ENCODE measurements around the gene SCNN1B. TPM values are rescaled to one million over a fixed set of nuclear protein-coding genes. Genes with fewer than 3 reads are reported as not detected.
A peak's percentile ranks its signal among the peaks of the same experiment; 100 is the strongest.

Gene SCNN1B
- total RNA-seq, 1 donor from 2014 or later = 3.0 TPM

DNA sequence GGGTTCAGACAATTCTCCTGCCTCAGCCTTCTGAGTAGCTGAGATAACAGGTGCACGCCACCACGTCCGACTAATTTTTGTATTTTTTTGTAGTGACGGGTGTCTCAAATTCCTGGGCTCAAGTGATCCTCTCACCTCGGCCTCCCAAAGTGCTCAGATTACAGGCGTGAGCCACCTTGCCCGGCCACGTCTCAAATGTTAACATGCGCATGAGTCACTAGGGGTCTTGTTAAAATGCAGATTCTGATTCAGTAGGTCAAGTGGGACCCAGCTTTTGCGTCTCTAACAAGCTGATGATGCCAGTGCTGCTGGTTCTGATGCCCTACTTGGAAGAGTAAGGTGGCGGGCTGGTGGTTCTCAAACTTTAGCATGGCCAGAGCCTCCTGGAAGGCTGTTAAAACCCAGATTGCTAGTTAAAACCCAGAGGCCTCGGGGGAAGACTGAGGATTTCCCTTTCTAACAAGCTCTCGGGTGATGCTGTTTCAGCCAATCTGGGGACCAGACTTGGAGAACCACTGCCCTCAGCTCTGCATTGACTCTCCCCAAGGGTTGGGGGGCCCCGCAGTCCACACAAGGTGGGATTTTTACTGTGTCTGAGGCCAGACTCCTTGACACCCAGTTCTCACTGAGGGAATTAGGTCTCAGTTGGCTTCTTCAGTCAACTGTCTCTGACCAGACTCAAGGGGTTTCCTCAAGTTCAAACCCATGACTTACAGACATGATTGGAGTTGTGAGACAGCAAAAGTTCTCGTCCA, 17.9 kb downstream of the SCNN1B start:
- DNase-seq (ENCODE audit: low read depth in 2 of 2) = no peak

DNA sequence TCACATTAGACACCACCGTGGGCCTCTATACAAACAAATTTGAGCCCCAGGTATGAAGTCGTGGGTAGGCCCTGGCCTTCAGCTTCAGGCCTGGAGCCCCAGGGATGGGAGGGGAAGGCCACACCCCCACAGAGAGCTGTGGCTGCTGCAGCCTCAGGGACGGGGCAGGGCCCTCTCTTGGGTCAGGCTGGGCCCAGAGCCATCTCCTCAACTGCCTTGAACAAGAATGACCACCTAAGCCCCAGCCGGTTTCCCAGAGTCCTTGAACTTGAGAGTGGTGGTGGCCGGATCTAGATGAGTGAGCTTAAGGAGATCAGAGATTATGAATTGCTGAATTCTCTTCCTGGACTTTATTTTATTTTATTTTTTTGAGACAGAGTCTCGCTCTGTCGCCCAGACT, 18.6 kb downstream of the SCNN1B start:
- DNase-seq (ENCODE audit: low read depth in 2 of 2) = no peak

DNA sequence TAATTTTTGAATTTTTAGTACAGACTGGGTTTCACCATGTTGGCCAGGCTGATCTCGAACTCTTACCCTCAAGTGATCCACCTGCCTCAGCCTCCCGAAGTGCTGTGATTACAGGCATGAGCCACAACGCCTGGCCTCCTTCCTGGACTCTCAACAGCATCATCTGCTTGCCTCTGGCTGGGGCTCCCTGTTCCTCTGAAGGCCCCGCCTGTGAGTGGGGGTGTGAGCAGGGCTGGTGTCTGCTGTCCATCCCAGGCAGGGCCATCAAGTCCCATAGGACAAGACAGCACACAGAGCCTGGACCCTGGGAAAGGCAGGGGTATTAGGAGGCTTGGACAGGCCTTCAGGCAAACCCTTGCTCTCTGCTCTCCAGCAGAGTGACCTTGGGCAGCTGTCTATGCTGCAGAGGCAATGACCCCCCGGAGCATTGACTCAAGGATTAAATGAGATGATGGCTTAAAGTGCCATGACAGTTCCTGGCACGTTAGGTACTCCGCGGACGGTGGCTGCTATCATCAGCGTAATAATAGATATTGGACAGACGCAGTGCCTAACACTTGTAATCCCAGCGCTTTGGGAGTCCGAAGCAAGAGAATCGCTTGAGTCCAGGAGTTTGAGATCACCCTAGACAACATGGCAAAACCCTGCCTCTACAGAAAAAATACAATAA, 19.2 kb downstream of the SCNN1B start:
- DNase-seq (ENCODE audit: low read depth in 2 of 2) = no peak

DNA sequence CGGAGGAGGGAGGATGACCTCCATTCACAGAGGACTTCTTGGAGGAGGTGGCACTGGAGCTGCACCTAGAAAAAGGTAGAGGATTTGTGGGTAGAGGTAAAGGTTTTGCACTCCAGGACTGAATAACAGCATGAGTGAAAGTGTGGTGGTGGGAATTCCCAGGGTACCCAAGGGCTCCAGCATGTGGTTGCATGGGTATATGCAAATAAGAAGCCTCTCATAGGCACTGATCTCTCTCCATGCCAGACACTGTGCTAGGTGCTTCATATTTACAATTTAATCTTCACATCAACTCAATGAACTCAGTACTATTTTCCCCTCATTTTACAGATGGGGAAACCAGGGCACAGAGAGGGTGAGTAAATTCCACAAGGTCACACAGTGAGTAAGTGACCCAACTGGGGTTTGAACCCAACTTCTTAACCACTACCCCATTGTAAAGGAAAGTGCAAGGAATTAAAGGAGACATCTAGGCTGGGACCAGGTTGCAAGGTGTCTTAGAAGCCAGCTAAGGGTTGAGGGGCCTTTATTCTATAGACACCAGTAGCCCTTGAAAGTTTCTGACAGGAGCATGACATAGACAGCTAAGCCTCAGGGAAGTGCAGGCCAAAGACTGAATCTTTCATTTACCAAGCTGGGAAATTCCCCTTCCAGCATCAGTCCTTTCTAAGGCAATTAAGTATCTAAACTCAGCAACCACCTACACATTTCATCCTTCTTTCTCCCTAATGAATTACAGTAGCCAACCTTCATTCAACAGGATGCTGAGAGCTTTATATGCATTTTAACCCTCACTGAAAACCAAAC, 21.3 kb downstream of the SCNN1B start:
- no peak for DNase-seq (ENCODE audit: low read depth in 2 of 2)

DNA sequence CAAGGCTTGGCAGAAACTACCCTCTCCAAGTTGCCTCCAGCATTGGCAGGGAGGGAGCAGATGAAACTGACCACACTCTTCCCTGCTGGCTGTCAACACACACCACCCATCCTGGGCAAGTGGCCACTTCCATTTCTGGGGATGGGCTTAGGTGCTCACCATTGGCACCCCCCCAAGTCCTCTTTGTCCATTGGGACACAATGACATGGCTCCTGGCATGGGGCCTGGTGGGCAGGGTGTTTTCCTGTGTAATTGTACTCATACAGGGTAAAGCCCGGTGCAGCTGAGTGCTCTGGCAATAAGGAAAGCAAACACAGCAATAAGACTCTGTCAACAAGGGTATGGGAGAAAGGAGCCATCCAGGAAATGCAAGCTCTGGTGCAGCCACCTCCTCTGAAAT, 22.6 kb downstream of the SCNN1B start:
- DNase-seq (ENCODE audit: low read depth in 2 of 2) = peak; percentile 42 to 50

DNA sequence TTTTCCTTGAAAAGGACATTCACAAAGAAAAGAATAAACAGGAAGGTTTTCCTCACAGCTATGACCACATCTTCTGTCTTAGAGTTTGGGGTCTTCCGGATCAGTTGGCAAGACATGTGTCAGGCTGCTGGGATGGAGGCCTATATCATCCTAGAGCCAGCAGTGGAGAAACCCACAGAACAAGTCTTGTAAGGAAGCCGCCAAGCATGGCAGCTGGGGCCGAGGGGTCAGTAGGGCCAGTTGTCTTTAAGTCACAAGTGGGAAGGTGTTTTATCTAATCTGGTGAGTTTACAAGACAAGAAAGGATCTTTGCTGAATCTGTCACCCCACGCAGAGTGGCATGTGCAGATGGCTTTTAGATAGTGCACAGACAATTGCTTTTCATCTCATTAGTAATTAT, 25.7 kb downstream of the SCNN1B start:
- DNase-seq (ENCODE audit: low read depth in 2 of 2) = no peak

DNA sequence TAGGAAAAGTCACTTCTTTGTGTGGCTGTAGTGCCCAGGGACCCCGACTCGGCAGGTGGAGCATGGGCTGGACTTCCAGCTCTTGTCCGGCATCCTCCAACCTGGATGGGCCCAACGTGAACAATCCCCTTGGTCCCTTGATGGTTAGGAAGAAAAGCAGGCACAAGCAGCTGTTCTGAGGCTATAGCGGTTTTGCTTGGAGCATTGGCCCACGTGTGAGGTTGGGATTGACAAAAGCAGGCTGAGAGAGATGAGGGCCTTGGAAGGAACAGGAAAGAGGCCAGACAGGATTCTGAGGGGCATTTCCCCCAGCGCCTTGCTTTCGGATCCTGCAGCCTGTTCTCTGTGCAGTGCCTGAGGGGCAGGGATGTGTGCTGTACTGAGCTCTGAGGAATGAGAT, 28.1 kb downstream of the SCNN1B start:
- DNase-seq (ENCODE audit: low read depth in 2 of 2) = no peak

DNA sequence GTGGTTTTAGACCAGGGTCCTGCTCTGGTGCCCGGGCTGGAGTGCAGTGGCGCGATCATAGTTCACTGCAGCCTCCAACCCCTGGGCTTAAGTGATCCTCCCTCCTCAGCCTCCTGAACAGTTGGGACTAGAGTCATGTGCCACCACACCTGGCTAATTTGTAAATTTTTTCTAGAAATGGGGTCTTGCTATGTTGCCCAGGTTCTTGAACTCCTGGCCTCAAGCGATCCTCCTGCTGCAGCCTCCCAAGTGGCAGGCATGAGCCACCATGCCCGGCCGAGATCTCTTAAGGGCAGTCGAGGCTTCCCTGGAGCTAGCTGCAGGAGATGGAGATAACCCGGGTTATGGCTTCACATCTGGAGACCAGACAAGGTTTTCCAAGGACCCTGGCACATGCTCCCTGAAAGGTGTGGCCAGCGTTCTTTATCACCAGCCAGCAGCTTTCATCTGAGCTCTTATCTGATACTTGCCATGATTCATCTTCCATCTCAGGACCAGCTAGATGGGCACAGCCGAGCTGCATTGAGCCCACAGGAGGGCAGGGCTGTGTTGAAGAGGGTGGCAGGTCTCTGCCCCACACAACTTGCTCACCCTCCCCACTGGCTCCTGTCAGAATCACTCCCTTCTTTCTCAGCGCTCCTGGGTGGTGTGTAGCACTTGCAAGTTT, 28.6 kb downstream of the SCNN1B start:
- DNase-seq (ENCODE audit: low read depth in 2 of 2) = no peak

DNA sequence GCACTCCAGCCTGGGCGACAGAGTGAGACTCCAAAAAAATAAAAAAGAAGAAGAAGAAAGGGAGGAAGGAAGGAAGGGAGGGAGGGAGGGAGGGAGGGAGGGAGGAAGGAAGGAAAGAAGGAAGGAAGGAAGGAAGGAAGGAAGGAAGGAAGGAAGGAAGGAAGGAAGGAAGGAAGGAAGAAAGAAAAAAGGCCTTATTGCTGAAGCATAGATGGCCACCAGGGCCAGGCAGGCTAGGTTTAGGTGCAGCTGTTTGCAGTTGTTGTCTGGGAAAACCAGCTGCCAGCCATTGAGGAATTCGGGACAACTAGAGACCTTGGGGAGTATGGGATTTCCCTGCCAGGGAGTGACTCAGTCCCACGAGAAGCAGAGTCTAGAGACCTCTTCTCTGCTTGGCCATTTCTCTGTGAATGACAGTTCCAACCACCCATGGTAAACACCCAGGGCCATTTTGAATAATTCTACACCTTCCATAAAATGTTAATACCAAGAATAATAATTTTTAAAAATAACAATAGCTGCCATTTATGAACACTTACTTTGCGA, 31.0 kb downstream of the SCNN1B start:
- no peak for DNase-seq (ENCODE audit: low read depth in 2 of 2)

DNA sequence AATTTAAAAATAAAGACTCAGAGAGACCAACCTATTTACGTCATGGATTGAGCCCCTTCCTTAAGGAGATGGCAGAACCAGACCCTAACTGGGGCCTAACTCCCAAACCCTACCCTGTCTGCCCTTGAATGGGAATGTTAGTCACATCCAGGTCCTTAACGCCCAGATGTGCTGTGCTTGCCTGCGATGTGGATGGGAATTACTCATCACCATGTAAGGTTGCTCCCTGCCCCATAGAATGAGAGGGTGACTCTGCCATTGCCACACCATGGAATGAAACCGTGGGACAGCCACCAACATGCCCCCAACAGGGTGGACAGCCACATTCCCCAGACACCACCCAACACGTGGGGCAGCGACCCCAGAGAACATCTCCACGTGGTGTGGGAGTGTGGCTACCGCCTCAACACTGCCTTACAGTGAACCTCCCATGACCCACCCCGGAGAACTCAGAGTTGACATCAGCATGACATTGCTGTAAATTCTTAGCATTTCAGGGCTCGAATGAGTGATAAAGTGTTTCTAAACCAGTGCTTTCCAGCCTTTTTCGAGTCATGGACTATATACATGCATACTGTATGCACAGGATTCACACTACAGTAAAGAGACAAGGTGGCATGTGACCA, 31.8 kb downstream of the SCNN1B start:
- no peak for DNase-seq (ENCODE audit: low read depth in 2 of 2)

DNA sequence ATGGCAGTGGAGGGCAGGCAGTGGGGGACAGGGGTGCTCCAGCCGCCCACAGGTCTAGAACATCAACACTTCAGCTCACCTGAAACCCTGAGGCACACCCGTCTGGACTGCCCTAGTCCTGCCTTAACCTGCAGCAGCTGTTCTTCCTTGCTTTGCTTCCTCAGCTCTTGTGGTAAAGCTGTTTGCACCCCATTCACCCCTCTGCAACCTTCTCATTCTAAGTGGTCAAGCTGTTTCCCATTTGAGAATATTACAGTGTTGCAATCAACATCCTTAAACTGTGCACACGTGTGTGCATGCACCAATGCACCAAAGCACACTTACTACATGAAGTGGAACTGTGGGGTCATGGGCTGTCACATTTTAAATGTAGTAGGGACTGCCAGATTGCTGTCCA, 32.4 kb downstream of the SCNN1B start:
- no peak for DNase-seq (ENCODE audit: low read depth in 2 of 2)

DNA sequence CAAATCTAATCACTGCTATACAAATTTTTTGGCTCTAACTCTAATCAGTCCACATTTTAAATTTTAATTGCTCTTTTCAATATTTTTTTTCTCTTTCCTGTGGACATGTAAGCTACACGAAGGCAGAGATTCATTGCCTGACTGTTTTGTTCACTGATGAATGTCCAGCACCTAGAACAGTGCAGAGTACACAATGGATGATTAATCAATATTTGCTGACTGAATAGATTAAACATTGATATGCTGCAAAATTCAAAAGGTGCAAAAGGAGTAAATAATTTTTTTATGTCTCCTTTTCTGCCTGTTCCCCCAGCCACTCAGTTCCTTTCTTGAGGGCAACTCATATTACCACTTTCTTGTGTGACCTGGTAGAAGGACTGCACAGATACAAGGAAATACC, 32.8 kb downstream of the SCNN1B start:
- DNase-seq (ENCODE audit: low read depth in 2 of 2) = no peak

DNA sequence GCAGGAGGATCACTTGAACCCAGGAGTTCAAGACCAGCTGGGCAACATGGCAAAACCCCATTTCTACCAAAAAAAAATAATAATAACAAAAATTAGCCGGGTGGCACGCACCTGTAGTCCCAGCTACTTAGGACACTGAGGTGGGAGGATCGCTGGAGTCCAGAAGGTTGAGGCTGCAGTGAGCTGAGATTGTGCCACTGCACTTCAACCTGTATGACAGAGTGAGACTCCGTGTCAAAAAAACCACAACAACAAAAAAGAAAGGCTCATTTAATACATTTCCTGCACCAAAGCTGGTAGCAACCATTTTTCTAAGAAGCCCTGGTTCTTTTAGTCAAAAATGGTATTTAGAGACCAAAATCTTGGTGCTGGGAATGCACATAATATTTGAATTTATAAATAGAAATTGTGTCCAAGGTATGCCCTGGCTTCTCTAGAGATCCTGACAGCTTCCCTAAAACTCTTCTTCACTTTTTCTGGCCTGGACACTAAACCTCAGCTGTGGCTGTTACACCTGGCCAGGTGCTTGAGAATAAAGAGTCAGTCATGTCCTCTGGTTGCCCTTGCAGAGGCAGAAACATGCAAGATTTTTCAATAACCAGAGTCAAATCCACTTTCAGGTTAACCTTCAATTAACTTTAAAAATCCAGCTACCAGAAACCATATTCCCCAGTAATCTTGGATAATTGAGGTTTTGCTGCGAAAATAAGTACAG, 35.9 kb downstream of the SCNN1B start:
- DNase-seq (ENCODE audit: low read depth in 2 of 2) = no peak

DNA sequence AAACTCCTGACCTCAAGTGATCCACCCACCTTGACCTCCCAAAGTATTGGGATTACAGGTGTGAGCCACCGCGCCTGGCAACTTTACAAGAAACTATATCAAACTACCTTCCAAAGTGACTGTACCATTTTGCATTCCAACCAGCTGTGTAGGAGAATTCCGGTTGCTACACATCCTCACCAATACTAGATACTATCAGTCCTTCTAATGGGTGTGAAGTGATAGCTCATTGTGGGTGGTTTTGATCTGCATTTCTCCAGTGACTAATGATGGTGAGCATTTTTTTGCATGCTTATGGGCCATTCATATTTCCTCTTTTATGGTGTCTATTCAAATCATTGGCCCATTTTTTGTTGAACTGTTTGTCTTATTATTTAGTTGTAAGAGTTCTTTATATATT, 37.7 kb downstream of the SCNN1B start:
- DNase-seq (ENCODE audit: low read depth in 2 of 2) = no peak

DNA sequence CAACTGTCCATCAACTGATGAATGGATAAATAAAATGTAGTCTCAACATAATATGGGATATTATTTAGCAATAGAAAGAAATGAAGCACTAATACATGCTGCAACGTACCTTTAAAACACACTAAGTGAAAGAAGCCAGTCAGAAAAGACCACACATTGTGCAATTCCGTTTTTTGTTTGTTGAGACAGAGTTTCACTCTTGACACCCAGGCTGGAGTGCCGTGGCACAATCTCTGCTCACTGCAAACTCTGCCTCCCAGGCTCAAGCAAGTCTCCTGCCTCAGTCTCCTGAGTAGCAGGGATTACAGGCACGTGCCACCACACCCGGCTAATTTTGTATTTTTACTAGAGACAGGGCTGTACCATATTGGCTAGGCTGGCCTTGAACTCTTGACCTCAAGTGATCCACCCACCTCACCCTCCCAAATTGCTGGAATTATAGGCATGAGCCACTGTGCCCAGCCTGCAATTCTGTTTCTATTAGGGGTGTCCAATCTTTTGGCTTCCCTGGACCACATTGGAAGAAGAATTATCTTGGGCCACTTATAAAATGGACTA, 40.1 kb downstream of the SCNN1B start:
- DNase-seq (ENCODE audit: low read depth in 2 of 2) = no peak

DNA sequence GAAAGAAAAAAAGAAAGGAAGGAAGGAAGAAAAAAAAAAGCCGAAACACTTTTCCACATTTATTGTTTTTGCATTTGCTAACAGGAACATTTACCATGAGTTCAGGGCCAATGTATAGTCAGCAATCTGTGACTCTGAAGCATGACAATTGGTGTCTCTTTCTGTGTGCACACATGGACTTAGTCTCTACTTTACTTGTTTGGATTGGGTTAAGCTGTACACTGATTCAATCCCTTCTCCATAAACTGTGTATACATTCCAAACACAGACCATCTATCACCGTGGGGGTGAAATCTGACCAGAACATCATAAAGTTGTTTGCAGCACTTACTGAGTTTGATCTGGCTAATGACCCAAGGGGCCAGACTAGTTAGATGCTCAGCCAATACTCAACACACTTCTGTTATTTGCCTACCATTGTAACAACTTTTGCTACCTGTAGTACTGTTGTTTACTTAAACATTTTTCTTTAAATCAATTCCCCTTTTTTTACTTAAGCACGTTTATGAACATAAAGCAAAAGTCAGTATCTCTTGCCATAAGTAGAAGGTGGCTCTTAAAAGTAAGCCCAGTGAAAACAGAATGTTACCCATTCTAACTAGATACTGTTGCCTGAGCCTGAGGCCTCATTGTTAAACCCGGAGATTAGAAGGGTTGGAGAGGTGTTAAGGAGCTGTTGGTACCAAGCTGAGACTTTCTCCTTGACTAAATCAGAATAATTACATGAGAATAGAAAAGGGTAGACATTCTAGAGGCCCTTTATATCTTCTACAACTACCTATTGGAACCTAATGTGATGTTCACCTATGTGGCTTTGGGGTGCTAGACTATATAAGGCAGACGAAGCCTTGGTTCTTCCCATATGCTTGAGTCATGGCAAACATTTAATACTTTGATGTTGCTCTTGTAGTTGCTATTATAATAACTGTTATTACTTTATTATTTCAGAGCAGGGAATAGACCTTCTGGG, 41.8 kb downstream of the SCNN1B start:
- DNase-seq (ENCODE audit: low read depth in 2 of 2) = no peak

DNA sequence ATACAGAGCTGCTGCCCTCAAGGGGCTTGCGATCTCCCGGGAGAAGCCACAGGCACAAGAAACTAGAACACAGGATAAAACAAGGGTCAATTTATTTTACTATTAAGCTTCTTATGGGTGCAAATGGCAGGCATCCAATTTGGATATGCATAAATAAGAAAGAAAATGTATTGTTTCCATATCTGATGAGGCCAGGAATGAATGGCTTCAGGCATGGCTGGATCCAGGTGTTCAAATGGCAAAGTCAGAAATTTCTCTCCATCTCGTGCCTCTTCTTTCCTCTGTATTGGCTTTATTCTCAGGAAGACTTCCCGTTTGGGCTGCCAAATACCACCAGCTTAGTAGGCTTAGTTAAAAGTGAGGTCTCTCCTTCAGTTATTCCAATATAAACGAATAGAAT, 43.1 kb downstream of the SCNN1B start:
- DNase-seq (ENCODE audit: low read depth in 2 of 2) = no peak

DNA sequence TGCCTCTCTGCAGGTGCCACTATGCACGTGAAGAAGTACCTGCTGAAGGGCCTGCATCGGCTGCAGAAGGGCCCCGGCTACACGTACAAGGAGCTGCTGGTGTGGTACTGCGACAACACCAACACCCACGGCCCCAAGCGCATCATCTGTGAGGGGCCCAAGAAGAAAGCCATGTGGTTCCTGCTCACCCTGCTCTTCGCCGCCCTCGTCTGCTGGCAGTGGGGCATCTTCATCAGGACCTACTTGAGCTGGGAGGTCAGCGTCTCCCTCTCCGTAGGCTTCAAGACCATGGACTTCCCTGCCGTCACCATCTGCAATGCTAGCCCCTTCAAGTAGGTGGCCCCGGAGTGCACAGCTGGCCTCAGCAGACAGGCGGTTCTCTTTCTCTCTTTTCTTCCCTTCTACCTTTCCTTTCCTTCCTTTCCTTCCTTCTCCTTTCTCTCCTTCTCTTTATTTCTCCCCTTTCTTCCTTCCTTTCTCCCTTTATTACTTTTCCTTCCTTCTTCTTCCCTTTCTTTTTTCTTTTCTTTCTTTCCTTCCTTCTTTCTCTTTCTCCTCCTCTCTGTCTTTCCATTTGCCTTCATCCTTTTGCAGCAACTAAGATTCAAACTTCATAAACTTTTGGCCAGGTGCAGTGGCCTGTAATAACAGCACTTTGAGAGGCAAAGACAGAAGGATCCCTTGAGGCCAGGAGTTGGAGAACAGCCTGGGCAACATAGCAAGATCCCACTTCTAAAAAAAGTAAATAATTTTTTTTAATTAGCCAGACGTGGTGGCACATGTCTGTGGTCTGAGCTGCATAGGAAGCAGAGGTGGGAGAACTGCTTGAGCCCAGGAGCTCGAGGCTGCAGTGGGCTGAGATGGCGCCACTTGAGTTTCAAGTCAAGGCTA, 46.7 kb downstream of the SCNN1B start:
- DNase-seq (ENCODE audit: low read depth in 2 of 2) = peak in 1 of 2 donors; percentile 8

Data from dermis microvascular lymphatic vessel endothelial cell (primary cell).